Stimulated activated CD8-positive, alpha-beta memory T cell treated with anti-CD3 and anti-CD28 coated beads, Interleukin-12 subunit alpha, Interleukin-12 subunit beta, amount 100 ng/mL, for 24 hours (primary cell): ENCODE data around the gene A3GALT2.

Experiments
- DNase-seq: peaks from one replicate; pipeline ENCODE4 v3.0.0-alpha.2; 2020; ENCODE audit errors: extremely low read depth

Gene A3GALT2

DNA sequence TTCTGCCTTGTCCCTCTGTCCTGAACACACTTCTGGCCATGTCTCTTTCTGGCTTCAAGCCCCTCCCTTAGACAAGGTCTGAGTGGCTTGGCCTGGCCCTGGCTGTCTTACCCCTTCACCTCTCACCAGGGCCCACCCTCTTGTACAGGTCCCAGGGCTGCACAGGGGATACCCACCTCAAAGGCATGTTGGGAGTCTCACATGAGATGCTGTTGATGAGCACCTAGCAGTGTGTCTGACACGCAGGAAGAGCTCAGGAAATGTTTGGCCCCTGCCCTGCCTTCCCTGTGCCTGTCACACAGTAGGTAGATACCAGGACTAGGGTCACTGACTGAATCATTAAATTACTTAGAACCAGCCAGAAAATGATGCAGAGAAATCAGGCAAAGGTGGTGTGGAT is 48.0 kb downstream of the A3GALT2 start:
- no peak for DNase-seq

DNA sequence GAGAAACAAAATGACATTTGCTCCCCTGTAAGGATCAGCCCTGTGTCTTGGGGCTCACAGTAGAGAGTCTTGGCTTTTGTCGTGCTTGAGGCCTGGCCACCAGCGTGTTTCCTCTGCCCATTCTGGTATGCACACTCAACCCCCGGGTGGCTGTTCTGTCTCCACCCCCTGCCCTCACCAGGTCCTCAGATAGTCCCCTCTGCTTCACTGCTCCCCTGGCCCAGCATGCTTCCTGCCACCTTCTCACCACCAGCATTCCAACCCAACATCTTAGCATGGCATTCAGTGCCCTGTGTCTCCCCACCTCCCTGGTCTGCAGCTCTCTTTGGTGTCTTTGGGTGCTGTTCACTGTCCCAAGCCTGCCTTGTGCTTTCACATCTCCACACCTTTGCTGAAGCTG is 48.4 kb downstream of the A3GALT2 start:
- DNase-seq, result no peak

- DNase-seq, result no peak
These were observed 49.0 kb downstream of the A3GALT2 start for GRCh38 chr1:33271666-33272505.

DNA sequence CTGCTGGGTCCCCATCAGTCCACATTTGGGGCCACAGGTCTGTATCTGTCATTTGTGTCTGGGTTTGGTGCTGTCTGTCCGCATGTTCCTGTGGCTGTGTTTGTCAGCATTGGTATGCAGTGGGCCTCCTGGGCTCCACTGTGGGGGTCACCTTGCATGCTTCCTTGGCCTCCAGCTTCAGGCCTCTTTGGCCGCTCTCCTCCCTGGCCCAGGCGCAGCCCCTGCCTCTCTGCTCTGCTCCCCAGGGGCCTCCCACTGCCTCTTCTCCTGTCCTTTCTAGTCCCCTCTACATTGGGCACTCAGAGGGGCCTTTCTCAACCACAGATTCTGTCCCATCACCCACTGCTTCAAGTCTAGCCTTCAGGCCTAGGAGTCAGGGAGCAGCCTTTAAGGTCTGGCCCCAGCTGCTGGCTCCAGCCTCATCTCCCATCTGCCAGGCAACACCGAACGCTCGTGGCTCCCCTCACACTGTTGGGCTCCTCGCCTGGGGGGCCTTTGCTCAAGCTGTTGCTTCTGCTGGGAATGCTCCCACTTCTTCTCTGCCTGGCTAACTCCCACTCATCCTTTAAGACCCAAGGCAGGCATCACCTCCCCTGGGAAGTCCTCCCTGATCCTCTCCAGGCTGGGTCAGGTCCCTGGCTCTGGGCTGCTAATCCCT is 50.0 kb downstream of the A3GALT2 start:
- no peak for DNase-seq

- DNase-seq, result no peak
These were observed 50.5 kb downstream of the A3GALT2 start for GRCh38 chr1:33270379-33270778.

DNA sequence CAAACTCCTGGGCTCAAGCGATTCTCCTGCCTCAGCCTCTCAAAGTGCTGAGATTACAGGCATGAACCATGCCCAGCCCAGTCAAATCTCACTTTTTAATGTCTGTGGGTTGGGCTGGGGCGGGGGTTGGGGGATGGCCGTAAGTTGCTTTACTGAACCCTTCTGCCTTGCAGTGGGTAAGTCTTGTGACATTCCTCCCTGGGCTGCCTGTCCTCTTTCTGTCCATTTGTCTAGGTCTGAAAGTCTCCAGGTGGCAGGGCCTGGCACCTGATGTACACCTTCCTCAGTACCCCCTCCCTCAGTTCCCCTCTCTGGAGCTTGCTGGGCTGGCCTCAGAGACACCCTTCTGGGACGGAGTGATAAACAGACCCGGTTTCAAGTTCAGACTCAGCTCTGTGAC is 51.3 kb downstream of the A3GALT2 start:
- DNase-seq, result no peak

DNA sequence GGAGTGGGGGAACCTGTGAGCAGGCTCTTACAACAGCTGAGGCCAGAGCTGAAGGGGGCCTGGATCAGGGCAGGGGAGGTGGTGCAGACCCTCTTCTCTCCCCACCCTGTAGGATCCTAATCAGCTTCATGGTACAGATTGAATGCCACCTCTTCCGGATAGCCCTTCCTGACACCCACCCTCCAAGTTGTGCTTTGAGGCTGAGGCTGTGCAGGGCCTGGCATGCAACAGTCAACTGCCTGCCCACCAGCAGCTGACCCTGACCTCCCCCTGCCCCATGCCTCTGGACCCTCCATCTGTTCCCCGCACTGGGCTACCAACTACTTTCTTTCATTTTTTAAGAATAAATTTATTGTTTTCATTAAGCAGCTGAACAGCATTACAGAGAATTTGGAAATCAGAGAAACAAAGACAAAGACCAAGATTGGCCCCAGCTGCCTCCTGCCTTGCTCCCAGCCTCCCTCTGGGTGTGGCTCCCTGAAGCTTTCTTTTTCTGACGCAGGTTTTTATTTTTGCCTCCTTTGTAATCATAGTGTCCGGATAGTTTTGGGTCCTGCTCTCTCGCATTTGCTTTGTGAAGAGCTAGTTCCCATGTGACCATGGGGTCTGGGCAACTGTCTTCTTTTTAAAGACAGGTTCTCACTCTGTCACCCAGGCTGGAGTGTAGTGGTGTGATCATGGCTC is 51.8 kb downstream of the A3GALT2 start:
- no peak for DNase-seq

DNA sequence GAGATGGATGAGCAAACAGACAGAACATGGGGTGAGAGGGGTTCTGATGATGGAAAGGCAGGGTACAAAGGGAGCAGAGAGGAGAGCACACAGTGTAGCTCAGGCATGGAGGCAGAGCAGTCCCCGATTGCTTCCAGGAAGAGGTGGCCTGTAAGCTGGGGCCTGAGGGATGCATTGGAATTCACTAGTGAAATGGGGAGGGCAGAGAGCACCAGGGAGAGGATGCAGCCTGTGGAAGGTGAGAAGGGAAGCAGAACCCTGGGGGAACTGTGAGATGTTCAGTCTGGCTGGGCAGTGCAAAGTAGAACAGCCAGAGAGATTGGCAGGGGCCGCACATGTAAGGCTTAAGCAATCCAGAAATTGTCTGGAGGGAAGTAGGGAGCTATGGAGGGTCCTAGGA is 52.4 kb downstream of the A3GALT2 start:
- DNase-seq, result no peak

- no peak for DNase-seq
These were observed 53.3 kb downstream of the A3GALT2 start for GRCh38 chr1:33267468-33268205.

- no peak for DNase-seq
These were observed 54.1 kb downstream of the A3GALT2 start for GRCh38 chr1:33266766-33267165.

DNA sequence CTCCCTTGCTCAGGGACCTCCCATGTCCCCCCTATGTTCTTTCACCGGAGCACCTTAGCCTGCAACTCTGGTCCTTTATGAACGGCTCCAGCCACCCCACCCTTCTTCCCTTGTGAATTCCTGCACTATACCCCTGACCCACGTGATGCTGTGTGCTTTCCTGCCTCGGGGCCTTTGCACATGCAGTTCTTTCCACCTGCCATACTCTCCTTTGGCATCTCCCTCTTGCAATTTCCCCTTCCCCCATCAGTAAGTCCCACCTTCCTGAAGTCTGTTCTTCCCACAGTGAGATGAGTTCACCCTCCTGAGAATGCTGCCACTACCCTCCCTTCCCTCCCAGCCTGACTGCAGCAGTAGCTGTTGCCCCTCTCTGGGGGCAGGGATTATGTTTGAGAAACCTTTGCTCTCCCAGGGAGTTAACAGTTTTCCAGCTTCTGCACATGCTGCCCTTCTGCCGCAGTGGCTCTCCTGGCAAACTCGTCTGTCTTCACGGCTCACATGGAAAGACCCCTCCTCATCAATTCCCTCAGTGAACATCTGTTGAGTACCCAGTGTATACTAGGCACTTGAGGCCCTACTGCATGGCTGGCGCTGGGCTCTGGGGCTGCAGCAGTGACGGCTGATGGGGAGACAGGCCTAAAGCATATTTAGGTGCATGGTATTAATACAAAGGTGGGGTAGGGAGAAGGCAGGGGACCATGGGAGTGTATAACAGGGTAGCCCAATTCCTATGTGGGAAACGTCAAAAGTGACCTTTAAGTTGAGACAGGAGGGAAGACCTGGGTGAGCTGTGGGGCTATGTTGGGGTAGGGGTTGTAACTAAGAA is 54.9 kb downstream of the A3GALT2 start:
- DNase-seq, result no peak

GRCh38 chr1:33263890-33264504 is 56.9 kb downstream of the A3GALT2 start:
- DNase-seq, result no peak

DNA sequence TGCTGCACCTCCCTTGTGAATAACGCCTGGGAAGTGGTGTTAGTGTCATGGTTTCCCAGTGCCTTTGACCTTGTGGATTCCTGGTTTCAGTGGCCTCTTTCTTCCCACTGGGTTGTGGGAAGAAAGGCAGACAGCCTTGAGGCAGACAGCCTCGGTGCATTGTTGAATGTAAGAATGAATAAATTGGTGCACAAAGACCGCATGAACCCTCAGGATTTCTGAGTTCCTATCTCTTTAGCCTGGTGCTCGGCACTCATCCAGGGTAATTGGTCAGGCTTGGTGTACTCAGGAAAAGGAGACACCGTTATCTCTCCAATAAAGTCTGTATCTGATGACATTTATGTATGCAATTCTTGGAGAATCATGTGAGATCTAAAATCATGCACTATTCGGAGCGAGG is 59.6 kb downstream of the A3GALT2 start:
- DNase-seq, result no peak

DNA sequence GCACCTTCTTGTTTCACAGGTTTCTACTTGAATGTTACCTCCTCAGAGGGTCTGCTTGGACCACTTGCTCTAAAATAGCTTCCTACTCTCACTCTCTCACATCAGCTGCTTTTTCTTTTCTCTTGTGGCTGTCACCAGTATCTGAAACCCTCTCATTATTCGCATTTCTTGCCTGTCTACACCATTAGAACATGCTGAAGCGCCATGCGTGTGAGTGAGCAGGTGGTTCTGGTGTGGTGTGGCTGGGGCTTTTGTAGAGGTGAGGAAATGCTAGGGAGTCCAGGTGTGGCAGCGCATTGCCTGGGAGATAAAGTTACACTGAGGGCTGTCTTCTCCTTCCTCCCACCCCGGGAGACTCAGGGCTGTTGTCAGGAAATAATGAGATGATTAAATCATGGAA is 60.5 kb downstream of the A3GALT2 start:
- no peak for DNase-seq

DNA sequence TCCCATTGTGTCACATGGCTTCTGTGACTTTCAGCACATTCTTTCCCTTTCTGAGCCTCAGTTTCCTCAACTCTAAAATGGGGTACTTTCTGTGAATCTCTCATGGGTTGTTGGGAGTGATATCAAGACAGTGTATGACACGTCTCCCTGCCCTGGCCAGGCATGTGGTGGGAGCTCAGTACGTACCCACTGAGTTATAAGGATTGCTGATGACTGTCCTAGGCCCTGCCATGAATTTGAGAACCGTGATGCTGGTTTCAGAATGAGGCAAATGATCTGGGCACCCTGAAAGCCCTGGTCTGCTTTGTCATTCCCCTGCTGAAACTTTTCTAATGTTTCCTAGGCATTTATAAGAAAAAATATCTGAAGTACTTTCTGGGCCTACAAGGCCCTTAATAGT is 61.0 kb downstream of the A3GALT2 start:
- no peak for DNase-seq

DNA sequence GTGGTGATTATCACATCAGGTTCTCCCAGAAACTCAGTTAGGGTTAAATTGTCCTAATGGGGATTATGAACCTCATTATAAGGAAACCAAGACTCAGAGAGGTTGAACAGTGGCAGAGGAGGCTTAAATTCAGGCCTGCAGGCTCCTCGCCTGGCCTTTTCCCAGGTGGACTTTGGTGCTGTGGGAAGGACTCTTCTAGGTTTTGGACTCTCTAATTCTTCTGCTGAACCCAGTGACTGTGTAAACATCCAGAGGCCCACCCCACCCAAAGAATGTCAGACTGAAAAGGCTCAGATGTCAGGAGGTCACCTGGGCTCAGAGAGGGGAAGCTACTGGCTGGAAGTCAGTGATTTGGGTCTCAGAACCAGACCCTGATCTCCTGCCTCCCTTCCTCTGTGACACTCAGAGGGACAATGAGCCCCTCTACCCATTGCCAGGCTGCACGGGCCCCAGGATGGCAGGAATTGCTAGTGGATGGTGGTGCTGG is 62.1 kb downstream of the A3GALT2 start:
- DNase-seq, result no peak

DNA sequence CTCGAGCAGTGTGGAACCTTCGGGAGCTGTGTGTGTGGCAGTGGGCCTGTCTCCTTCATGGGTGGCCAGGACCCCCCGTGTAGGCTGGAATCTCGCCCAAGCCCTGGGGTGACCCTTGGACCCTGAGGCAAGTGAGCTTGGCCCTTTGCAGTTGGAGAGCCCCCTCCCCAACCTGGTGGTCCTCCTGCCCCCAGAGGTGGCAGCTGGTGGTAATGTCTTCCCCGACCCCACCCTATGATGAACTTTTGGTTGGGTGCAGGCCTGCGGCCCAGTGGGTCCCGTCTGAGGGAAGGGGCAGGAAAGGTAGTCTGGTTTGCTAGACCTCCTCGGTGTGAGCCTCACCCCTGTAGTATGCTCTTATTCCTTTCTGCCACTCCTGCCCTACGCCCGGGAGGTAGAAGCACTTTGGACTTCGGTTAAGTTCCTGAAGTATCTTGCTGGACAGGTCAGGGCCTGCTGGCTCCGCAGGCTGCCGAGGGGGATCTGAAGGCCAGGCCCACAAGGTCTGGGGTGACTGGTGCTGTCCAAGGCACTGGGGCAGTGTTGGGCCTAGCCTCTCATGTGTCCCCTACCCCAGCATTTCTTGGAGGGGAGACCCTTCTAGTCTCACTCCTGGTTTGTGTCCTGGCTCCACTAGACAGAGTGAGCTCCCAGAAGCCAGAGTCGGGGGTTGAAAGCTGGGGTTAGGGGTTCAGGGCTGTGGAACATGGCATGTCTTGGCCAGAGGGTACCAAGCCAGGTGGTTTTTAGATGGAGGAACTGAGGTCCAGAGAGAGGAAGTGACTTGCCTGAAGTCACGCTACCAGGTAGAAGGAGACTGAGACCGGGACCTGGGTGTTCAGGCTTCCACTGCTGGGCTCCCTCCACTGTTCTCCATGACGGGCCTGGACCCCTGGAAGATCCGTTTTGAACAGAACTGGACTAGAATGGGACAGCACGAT is 62.9 kb downstream of the A3GALT2 start:
- DNase-seq, result no peak

GRCh38 chr1:33257207-33257771 is 63.6 kb downstream of the A3GALT2 start:
- DNase-seq, result no peak
